ENCODE results near the gene HSBP1L1. TPM values are rescaled to one million over a fixed set of nuclear protein-coding genes. Genes with fewer than 3 reads are reported as not detected.

Gene HSBP1L1
- total RNA-seq, 1 experiment from 2014 or later = 41.4 TPM

- peaks cover 83% of the 10 kb centered on the region; the same call in 1 of the 2 replicates for H4K20me1 ChIP-seq (ENCODE audit: insufficient read depth)
- CTCF ChIA-PET = no interaction called here
These were observed 16.1 kb downstream of the HSBP1L1 start for GRCh38 chr18:79980585-79980984.

More at GRCh38 chr18:79980585-79980984, 16.1 kb downstream of the HSBP1L1 start:
- Histone ChIP-seq H3K79me2 (ENCODE audit: insufficient read depth, low read length) (peaks cover 100% of the 10 kb centered on the region), H3K9ac (ENCODE audit: low read length) (no peak overlapping the region), H3K27me3 (ENCODE audit: insufficient read depth, low read length) (no peaks in the 10 kb centered on the region), H3K4me2 (ENCODE audit: low read length) (no peak overlapping the region), H3K9me3 (ENCODE audit: control insufficient read depth in 1 of 2, insufficient read depth in 1 of 2, low read depth in 1 of 2, low read length in 2 of 2) (no peaks in the 10 kb centered on the region), H3K36me3 (ENCODE audit: control insufficient read depth in 1 of 2, insufficient read depth in 2 of 2, low read length in 2 of 2) (peaks cover 11 to 35% of the 10 kb centered on the region in 2 experiments; a peak in 3 of 4 replicates), H3K9me2 (ENCODE audit: insufficient read depth) (no peaks in the 10 kb centered on the region), H3K4me1 (ENCODE audit: control insufficient read depth in 1 of 2, insufficient read depth in 2 of 2, low read length in 2 of 2) (peaks cover 0 to 18% of the 10 kb centered on the region in 2 experiments; a peak in 2 of 4 replicates), H3K27ac (ENCODE audit: low read depth, low read length) (no peak overlapping the region), H3K4me3 (replicated peaks in 1 of 2; ENCODE audit: low read depth in 1 of 2, low read length in 2 of 2) (no peak overlapping the region), H2AFZ (ENCODE audit: low read depth, low read length, poor library complexity, severe bottlenecking) (no peak overlapping the region)
- ATAC-seq (no peak), DNase-seq (ENCODE audit: low read depth, low spot score) (no peak)
- BruUV-seq (replicated peaks) = no TSS peak
- intact Hi-C loops (cut with micrococcal nuclease) = loop anchor here (10.0 kb wide), 1 partner anchor 134 kb away; no protein-coding TSS in a partner anchor
- TF ChIP-seq ELF1 (IDR thresholded peaks at IDR 0.05; ENCODE audit: borderline replicate concordance, low read depth) (no peak), FOSL1 (IDR thresholded peaks at IDR 0.05; ENCODE audit: low read depth) (no peak), EZH2 (IDR thresholded peaks at IDR 0.05) (no peak), ZFX (IDR thresholded peaks at IDR 0.05) (no peak), ZBTB33 (IDR thresholded peaks at IDR 0.05; ENCODE audit: extremely low read depth, insufficient replicate concordance, low read length) (no peak), CBX3 (IDR thresholded peaks at IDR 0.05; ENCODE audit: low read depth) (no peak), POLR2AphosphoS5 (IDR thresholded peaks at IDR 0.05; ENCODE audit: low read depth, low read length) (no peak), YY1 (IDR thresholded peaks at IDR 0.05; ENCODE audit: extremely low read depth, insufficient replicate concordance, low read depth, low read length) (no peak), REST (IDR thresholded peaks at IDR 0.05; ENCODE audit: low read depth) (no peak), CEBPB (IDR thresholded peaks at IDR 0.05; ENCODE audit: low read depth) (no peak), SP1 (IDR thresholded peaks at IDR 0.05; ENCODE audit: low read depth) (no peak), MAX (IDR thresholded peaks at IDR 0.05) (no peak), SIN3A (IDR thresholded peaks at IDR 0.05; ENCODE audit: low read depth) (no peak), ATF3 (IDR thresholded peaks at IDR 0.05) (no peak), JUND (IDR thresholded peaks at IDR 0.05) (no peak), EZH2phosphoT487 (IDR thresholded peaks at IDR 0.05; ENCODE audit: borderline replicate concordance) (no peak), RAD21 (IDR thresholded peaks at IDR 0.05; ENCODE audit: low read depth) (no peak), POLR2A (IDR thresholded peaks at IDR 0.05; ENCODE audit: borderline replicate concordance, extremely low read depth, insufficient read depth, insufficient read length) (no peak), EGR1 (IDR thresholded peaks at IDR 0.05; ENCODE audit: low read depth) (no peak), SRF (IDR thresholded peaks at IDR 0.05; ENCODE audit: low read depth) (no peak)
- POLR2A ChIA-PET = no interaction called here
- RAD21 ChIA-PET (ENCODE audit: low non-redundant PET in 1 of 2, low total read pairs in 2 of 2, uncharacterized antibody in 2 of 2, unreplicated experiment in 2 of 2) = no interaction called here
